HepG2 (cell line): ENCODE measurements around the gene CTSA. TPM values are rescaled to one million over a fixed set of nuclear protein-coding genes. Genes with fewer than 3 reads are reported as not detected.

ENCODE experiments used
- CCAR2 ChIP-seq: fragments of 200-400 bp; formaldehyde crosslinking; optimal IDR thresholded peaks from 2 replicates; pipeline ENCODE3; 2018; ENCODE audit warnings: low read depth, mild to moderate bottlenecking, low read length, moderate library complexity
- DBP ChIP-seq: sonication (generic); formaldehyde crosslinking; IDR thresholded peaks from 2 replicates; pipeline ENCODE4 v1.4.0; 2020; ENCODE audit warnings: missing genetic modification reagents; ENCODE audit errors: not compliant biosample characterization
- DMTF1 ChIP-seq: sonication (generic); formaldehyde crosslinking; IDR thresholded peaks from 2 replicates; pipeline ENCODE4 v1.4.0; 2020; ENCODE audit warnings: mild to moderate bottlenecking, missing genetic modification reagents
- HOXA5 ChIP-seq: sonication (generic); formaldehyde crosslinking; IDR thresholded peaks from 2 replicates; pipeline ENCODE4 v1.4.0; 2020; ENCODE audit warnings: missing genetic modification reagents
- KDM5B ChIP-seq: sonication (generic); formaldehyde crosslinking; IDR thresholded peaks from 2 replicates; pipeline ENCODE4 v1.4.0; 2020; ENCODE audit warnings: missing genetic modification reagents, mild to moderate bottlenecking, borderline replicate concordance
- KLF15 ChIP-seq: sonication (generic); formaldehyde crosslinking; IDR thresholded peaks from 2 replicates; pipeline ENCODE4 v1.8.1; 2023; ENCODE audit warnings: borderline replicate concordance, mild to moderate bottlenecking, inconsistent platforms, missing genetic modification reagents, mixed read lengths
- PRDM4 ChIP-seq: sonication (generic); formaldehyde crosslinking; IDR thresholded peaks from 2 replicates; pipeline ENCODE4 v1.9.0; 2021; ENCODE audit warnings: missing genetic modification reagents, borderline replicate concordance
- REST ChIP-seq, 2 experiments: IDR thresholded peaks; 2 replicates each; pipeline ENCODE4 v1.6.1; 2011 to 2012; ENCODE audit warnings: low read length in 2 of 2, borderline replicate concordance in 1 of 2, low read depth in 1 of 2, mild to moderate bottlenecking in 1 of 2, moderate library complexity in 1 of 2
- RNF2 ChIP-seq: fragments of 450-650 bp; conservative IDR thresholded peaks from 2 replicates; pipeline ENCODE4 v1.6.1; 2016; ENCODE audit warnings: low read depth
- SCMH1 ChIP-seq: sonication (generic); formaldehyde crosslinking; IDR thresholded peaks from 2 replicates; pipeline ENCODE4 v1.9.0; 2021; ENCODE audit warnings: missing genetic modification reagents, mild to moderate bottlenecking, borderline replicate concordance
- ZBTB10 ChIP-seq: sonication (generic); formaldehyde crosslinking; IDR thresholded peaks from 2 replicates; pipeline ENCODE4 v1.4.0; 2020; ENCODE audit warnings: missing genetic modification reagents, borderline replicate concordance
- ZNF558 ChIP-seq: sonication (generic); formaldehyde crosslinking; IDR thresholded peaks from 2 replicates; pipeline ENCODE4 v1.9.0; 2022; ENCODE audit warnings: mild to moderate bottlenecking, missing genetic modification reagents, borderline replicate concordance
- ZNF598 ChIP-seq: sonication (generic); formaldehyde crosslinking; IDR thresholded peaks from 2 replicates; pipeline ENCODE4 v1.5.1; 2020; ENCODE audit warnings: mild to moderate bottlenecking, missing genetic modification reagents, borderline replicate concordance
- ZNF792 ChIP-seq: IDR thresholded peaks from 2 replicates; pipeline ENCODE4 v1.6.1; 2016
- ZNF883 ChIP-seq: sonication (generic); formaldehyde crosslinking; IDR thresholded peaks from 2 replicates; pipeline ENCODE4 v1.5.1; 2020; ENCODE audit warnings: mild to moderate bottlenecking, missing genetic modification reagents; ENCODE audit errors: not compliant biosample characterization
- polyA plus RNA-seq, 8 experiments: library from polyadenylated mRNA; depleted of rRNA in 3 of 8; stranded (reverse) in 7 of 8; unstranded in 1 of 8; fragments of >200 nt; fragmentation: Illumina TruSeq in 4 of 8; extraction: Trizol in 4 of 8; gene quantifications; 2 replicates each; pipeline versions ENCODE4 v1.2.1 to v1.2.3, GENCODE V29; 2011 to 2016; ENCODE audit warnings: low read depth in 4 of 8, missing spikeins in 1 of 8, mixed read lengths in 1 of 8; ENCODE audit not compliant: insufficient read depth in 1 of 8
- total RNA-seq, 5 experiments: library from RNA; depleted of rRNA; stranded (reverse); fragments of >200 nt; fragmentation: Illumina TruSeq; extraction: Trizol; gene quantifications; 2 replicates each; pipeline ENCODE4 v1.2.3, GENCODE V29; 2016; ENCODE audit warnings: low read depth in 1 of 5

The CTSA gene
- total and polyA plus RNA-seq, 2 of the 13 experiments (the other 11 are each of a cell fraction or from before 2014, with no cell fraction given), result 202 to 231 TPM

- TF ChIP-seq ZBTB10 (CRISPR knock-in tag) (no peak; the same call in 1 of the 2 replicates), PRDM4 (CRISPR knock-in tag) (no peak), DMTF1 (CRISPR knock-in tag) (no peak), KLF15 (CRISPR knock-in tag) (no peak), ZNF558 (CRISPR knock-in tag) (no peak), RNF2 (no peak), KDM5B (no peak; the same call in 1 of the 2 replicates), ZNF883 (CRISPR knock-in tag) (peak; percentile 90), CCAR2 (peak; percentile 85), REST (IDR thresholded peaks at IDR 0.05; ENCODE audit: borderline replicate concordance in 1 of 2, low read depth in 1 of 2, low read length in 2 of 2) (peak in 1 of 2 experiments; percentile 84; a peak in 2 of 4 replicates), ZNF792 (CRISPR knock-in tag) (peak; percentile 83; the same call in 1 of the 2 replicates), SCMH1 (CRISPR knock-in tag) (no peak), ZNF598 (CRISPR knock-in tag) (peak; percentile 91; the same call in 1 of the 2 replicates), HOXA5 (CRISPR knock-in tag) (0 out of 2 replicates have a peak, but pooled peaks have one; percentile 41), DBP (CRISPR knock-in tag) (no peak)
Observed at GRCh38 chr20:45880988-45881788, 9.9 kb upstream of the CTSA start, which contains the start of gene ZSWIM1 (continued).
